SU-DHL-6 (cell line): ENCODE data around the gene SRBD1.

Experiments used
- EZH2phosphoT487 ChIP-seq: fragments of 200-600 bp; sonication (generic), shearing (Covaris generic); conservative IDR thresholded peaks from 2 replicates; pipeline ENCODE4 v1.6.1; 2018; ENCODE audit warnings: mild to moderate bottlenecking, antibody characterized with exemption, low read length, moderate library complexity, mixed read lengths
- TF ChIP-seq, protein P1 (sequence below): fragments of 200-600 bp; sonication (generic); IDR thresholded peaks from one replicate; pipeline ENCODE4 v1.5.1; 2017; ENCODE audit warnings: antibody characterized with exemption, mild to moderate bottlenecking, low read length, moderate library complexity; ENCODE audit not compliant: insufficient read depth, poor library complexity, severe bottlenecking

DNA sequence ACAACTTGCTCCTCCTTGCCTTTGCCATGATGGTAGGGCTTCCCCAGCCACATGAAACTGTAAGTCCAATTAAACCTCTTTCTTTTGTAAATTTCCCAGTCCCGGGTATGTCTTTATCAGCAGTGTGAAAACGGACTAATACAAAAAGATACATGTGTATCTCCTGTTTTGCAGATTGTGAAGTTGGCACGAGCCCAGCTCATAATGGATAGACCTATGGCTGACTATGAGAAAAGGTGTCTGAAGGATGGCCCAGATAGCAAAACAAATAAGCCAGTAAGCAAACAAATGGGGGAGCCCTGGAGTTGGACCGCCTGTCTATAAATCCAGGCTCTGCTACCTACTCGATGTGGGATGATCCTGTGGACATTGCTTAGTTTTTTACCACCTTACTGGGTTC lies 24.9 kb upstream of the SRBD1 start:
- TF ChIP-seq, protein P1, sequence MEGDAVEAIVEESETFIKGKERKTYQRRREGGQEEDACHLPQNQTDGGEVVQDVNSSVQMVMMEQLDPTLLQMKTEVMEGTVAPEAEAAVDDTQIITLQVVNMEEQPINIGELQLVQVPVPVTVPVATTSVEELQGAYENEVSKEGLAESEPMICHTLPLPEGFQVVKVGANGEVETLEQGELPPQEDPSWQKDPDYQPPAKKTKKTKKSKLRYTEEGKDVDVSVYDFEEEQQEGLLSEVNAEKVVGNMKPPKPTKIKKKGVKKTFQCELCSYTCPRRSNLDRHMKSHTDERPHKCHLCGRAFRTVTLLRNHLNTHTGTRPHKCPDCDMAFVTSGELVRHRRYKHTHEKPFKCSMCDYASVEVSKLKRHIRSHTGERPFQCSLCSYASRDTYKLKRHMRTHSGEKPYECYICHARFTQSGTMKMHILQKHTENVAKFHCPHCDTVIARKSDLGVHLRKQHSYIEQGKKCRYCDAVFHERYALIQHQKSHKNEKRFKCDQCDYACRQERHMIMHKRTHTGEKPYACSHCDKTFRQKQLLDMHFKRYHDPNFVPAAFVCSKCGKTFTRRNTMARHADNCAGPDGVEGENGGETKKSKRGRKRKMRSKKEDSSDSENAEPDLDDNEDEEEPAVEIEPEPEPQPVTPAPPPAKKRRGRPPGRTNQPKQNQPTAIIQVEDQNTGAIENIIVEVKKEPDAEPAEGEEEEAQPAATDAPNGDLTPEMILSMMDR: no peak
- no peak for TF ChIP-seq EZH2phosphoT487
